ENCODE data around the gene TPO.

GRCh38 chr2:1478311-1479305 lies 65.3 kb downstream of the TPO start:
- TF ChIP-seq, protein P1, sequence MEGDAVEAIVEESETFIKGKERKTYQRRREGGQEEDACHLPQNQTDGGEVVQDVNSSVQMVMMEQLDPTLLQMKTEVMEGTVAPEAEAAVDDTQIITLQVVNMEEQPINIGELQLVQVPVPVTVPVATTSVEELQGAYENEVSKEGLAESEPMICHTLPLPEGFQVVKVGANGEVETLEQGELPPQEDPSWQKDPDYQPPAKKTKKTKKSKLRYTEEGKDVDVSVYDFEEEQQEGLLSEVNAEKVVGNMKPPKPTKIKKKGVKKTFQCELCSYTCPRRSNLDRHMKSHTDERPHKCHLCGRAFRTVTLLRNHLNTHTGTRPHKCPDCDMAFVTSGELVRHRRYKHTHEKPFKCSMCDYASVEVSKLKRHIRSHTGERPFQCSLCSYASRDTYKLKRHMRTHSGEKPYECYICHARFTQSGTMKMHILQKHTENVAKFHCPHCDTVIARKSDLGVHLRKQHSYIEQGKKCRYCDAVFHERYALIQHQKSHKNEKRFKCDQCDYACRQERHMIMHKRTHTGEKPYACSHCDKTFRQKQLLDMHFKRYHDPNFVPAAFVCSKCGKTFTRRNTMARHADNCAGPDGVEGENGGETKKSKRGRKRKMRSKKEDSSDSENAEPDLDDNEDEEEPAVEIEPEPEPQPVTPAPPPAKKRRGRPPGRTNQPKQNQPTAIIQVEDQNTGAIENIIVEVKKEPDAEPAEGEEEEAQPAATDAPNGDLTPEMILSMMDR (IDR thresholded peaks at IDR 0.05; ENCODE audit: low read depth, low read length, missing input control): no peak
- TF ChIP-seq RAD21 (IDR thresholded peaks at IDR 0.05): no peak

Measured in liver (tissue), 3 donors.